ENCODE measurements around the gene COA3.

The COA3 gene

DNA sequence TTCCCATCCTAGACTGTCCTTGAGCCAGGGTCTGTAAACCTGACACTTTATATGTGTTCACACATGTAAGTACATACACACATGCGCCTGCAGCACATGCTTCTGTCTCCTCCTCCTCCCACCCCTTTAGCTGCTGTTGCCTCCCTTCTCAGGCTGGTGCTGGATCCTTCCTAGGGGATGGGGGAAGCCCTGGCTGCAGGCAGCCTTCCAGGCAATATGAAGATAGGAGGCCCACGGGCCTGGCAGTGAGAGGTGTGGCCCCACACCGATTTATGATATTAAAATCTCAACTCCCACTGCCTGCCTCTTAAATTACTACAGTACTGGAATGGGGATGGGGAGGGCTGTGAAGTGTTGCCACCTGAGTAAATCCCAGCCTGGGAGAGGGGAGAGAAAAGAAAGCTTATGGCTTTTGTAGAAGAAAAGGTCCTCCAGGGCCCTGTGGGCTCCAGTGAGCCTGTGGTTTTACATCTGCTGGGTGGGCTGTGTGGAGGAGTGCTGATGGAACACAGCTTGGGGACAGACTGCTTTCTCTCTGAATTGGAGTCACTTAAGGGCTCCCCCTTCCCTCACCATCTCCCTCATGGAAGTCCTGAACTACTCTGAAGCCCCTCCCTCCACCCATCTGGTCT, 19.1 kb downstream of the COA3 start:
- no peak for TF ChIP-seq CTCF (IDR thresholded peaks at IDR 0.05; ENCODE audit: insufficient read depth, low read length, poor library complexity, severe bottlenecking)
- Histone ChIP-seq H3K27ac (ENCODE audit: low read depth, low read length) (no peak overlapping the region), H3K4me3 (ENCODE audit: insufficient read depth, low read length, poor library complexity, severe bottlenecking) (no peak overlapping the region), H3K4me2 (ENCODE audit: low read depth, low read length, poor library complexity, severe bottlenecking) (no peak overlapping the region), H3F3A (ENCODE audit: insufficient read depth) (0 out of 2 replicates have a peak, but pooled peaks cover 3% of the 10 kb centered on the region), H3K9ac (ENCODE audit: low read length) (no peak overlapping the region), H3K9me2 (replicated peaks; ENCODE audit: insufficient read depth, low read length) (no peaks in the 10 kb centered on the region), H3K27me3 (ENCODE audit: low read length) (no peaks in the 10 kb centered on the region), H3K36me3 (ENCODE audit: low read length) (peaks cover 4% of the 10 kb centered on the region), H3K9me3 (ENCODE audit: insufficient read depth, low read length) (no peaks in the 10 kb centered on the region), H2AFZ (ENCODE audit: low read depth, low read length, severe bottlenecking) (no peak overlapping the region), H3K79me2 (ENCODE audit: insufficient read depth, low read length) (0 out of 2 replicates have a peak, but pooled peaks cover under 1% of the 10 kb centered on the region), H4K20me1 (ENCODE audit: low read depth, low read length) (no peaks in the 10 kb centered on the region)

GRCh38 chr17:42778570-42778969, 19.9 kb downstream of the COA3 start:
- Histone ChIP-seq H3K36me3 (ENCODE audit: low read length) (peaks cover 4% of the 10 kb centered on the region), H3K9me2 (replicated peaks; ENCODE audit: insufficient read depth, low read length) (no peaks in the 10 kb centered on the region), H3K9me3 (ENCODE audit: insufficient read depth, low read length) (no peaks in the 10 kb centered on the region), H3F3A (ENCODE audit: insufficient read depth) (0 out of 2 replicates have a peak, but pooled peaks cover 3% of the 10 kb centered on the region), H3K27ac (ENCODE audit: low read depth, low read length) (no peak overlapping the region), H3K4me3 (ENCODE audit: insufficient read depth, low read length, poor library complexity, severe bottlenecking) (no peak overlapping the region), H3K27me3 (ENCODE audit: low read length) (no peaks in the 10 kb centered on the region), H3K79me2 (ENCODE audit: insufficient read depth, low read length) (0 out of 2 replicates have a peak, but pooled peaks cover 7% of the 10 kb centered on the region), H3K4me2 (ENCODE audit: low read depth, low read length, poor library complexity, severe bottlenecking) (no peak overlapping the region), H2AFZ (ENCODE audit: low read depth, low read length, severe bottlenecking) (no peak overlapping the region), H4K20me1 (ENCODE audit: low read depth, low read length) (no peaks in the 10 kb centered on the region), H3K9ac (ENCODE audit: low read length) (no peak overlapping the region)
- TF ChIP-seq EZH2phosphoT487 (conservative IDR thresholded peaks at IDR 0.05; ENCODE audit: low read length) (no peak), CTCF (IDR thresholded peaks at IDR 0.05; ENCODE audit: insufficient read depth, low read length, poor library complexity, severe bottlenecking) (no peak)

DNA sequence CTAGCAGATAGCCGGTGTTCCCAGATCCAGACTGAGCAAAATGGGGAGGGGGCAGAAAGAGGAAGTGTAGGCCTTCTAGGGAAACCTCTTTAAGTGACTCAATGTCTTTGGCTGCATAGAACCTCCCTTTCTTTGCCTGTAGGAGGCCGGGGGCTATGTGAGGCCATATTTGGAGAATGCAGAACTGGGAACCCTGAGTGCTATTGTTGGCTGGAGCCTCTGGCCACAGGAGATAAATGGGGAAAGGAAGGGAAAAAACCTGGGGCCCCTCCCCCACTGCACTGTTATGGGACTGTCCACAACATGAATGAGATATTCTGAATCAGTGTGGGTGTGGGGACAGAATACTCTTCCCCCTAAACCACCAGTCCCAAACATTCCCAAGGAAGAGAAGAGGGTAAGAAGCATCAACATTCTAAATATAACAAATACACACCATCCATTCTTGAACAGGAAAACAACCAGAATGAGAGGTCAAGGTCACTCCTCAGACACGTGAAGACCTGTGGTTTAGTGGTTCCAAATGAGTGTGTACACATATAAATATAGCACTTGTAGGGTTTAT, 22.9 kb downstream of the COA3 start:
- no peak overlapping the region for H3K9ac ChIP-seq (ENCODE audit: low read length)
- TF ChIP-seq EZH2phosphoT487 (conservative IDR thresholded peaks at IDR 0.05; ENCODE audit: low read length): no peak
- no peak for TF ChIP-seq CTCF (IDR thresholded peaks at IDR 0.05; ENCODE audit: insufficient read depth, low read length, poor library complexity, severe bottlenecking)
- no peaks in the 10 kb centered on the region for H4K20me1 ChIP-seq (ENCODE audit: low read depth, low read length)
- no peak overlapping the region for H3K4me3 ChIP-seq (ENCODE audit: insufficient read depth, low read length, poor library complexity, severe bottlenecking)
- no peak overlapping the region for H3K4me2 ChIP-seq (ENCODE audit: low read depth, low read length, poor library complexity, severe bottlenecking)
- no peaks in the 10 kb centered on the region for H3K27me3 ChIP-seq (ENCODE audit: low read length)
- H2AFZ ChIP-seq (ENCODE audit: low read depth, low read length, severe bottlenecking): no peak overlapping the region
- peaks cover 4% of the 10 kb centered on the region for H3K36me3 ChIP-seq (ENCODE audit: low read length)
- no peak overlapping the region for H3K27ac ChIP-seq (ENCODE audit: low read depth, low read length)
- H3K79me2 ChIP-seq (ENCODE audit: insufficient read depth, low read length): 0 out of 2 replicates have a peak, but pooled peaks cover 10% of the 10 kb centered on the region
- no peaks in the 10 kb centered on the region for H3K9me2 ChIP-seq (replicated peaks; ENCODE audit: insufficient read depth, low read length)
- 0 out of 2 replicates have a peak, but pooled peaks cover 3% of the 10 kb centered on the region for H3F3A ChIP-seq (ENCODE audit: insufficient read depth)
- no peaks in the 10 kb centered on the region for H3K9me3 ChIP-seq (ENCODE audit: insufficient read depth, low read length)

Measured in SU-DHL-6 (cell line).